Measurements from ENCODE around the gene CCSER1.

GRCh38 chr4:91127831-91128230 lies 1000.6 kb downstream of the CCSER1 start:
- no peak for TF ChIP-seq CTCF (IDR thresholded peaks at IDR 0.05)
- no peak for TF ChIP-seq EZH2 (IDR thresholded peaks at IDR 0.05; ENCODE audit: borderline replicate concordance, insufficient read depth, low read depth, low read length, poor library complexity, severe bottlenecking)

Data from B cell (primary cell).